H9 (cell line): ENCODE measurements around the gene SRPX2. TPM values are rescaled to one million over a fixed set of nuclear protein-coding genes. Genes with fewer than 3 reads are reported as not detected.

Experiments
- DNase-seq: peaks from one replicate; pipeline ENCODE4 v3.0.0-alpha.2; 2017
- H2AFZ ChIP-seq: one replicate; pipeline ENCODE4 v1.6.1; 2013; ENCODE audit warnings: mild to moderate bottlenecking, low read length, control low read depth, moderate library complexity
- H2AK5ac ChIP-seq: 2 replicates; pipeline ENCODE4 v1.6.1; 2013; ENCODE audit warnings: low read length, control low read depth, mixed read lengths; ENCODE audit not compliant: insufficient read length
- H2BK120ac ChIP-seq: one replicate; pipeline ENCODE4 v1.6.1; 2013; ENCODE audit warnings: low read depth, mild to moderate bottlenecking, low read length, control low read depth, inconsistent platforms; ENCODE audit not compliant: poor library complexity, severe bottlenecking
- H2BK12ac ChIP-seq: 2 replicates; pipeline ENCODE4 v1.6.1; 2013; ENCODE audit warnings: low read length, control low read depth, mixed read lengths, low read depth; ENCODE audit not compliant: insufficient read length
- H2BK15ac ChIP-seq: 2 replicates; pipeline ENCODE4 v1.6.1; 2013; ENCODE audit warnings: low read depth, low read length, control low read depth
- H2BK20ac ChIP-seq: one replicate; pipeline ENCODE4 v1.6.1; 2013; ENCODE audit warnings: low read depth, mild to moderate bottlenecking, low read length, control low read depth, inconsistent platforms; ENCODE audit not compliant: poor library complexity, severe bottlenecking
- H2BK5ac ChIP-seq: 2 replicates; pipeline ENCODE4 v1.6.1; 2013; ENCODE audit warnings: low read length, control low read depth, mixed read lengths; ENCODE audit not compliant: insufficient read length
- H3K14ac ChIP-seq: 2 replicates; pipeline ENCODE4 v1.6.1; 2013; ENCODE audit warnings: low read length, control low read depth; ENCODE audit not compliant: insufficient read depth
- H3K18ac ChIP-seq: 2 replicates; pipeline ENCODE4 v1.6.1; 2013; ENCODE audit warnings: low read depth, mild to moderate bottlenecking, mixed read lengths, low read length, control low read depth; ENCODE audit not compliant: insufficient read length
- H3K23ac ChIP-seq: 2 replicates; pipeline ENCODE4 v1.6.1; 2013; ENCODE audit warnings: low read length, control low read depth, mixed read lengths, low read depth; ENCODE audit not compliant: insufficient read length
- H3K23me2 ChIP-seq: 2 replicates; pipeline ENCODE4 v1.6.1; 2013; ENCODE audit warnings: low read depth, mild to moderate bottlenecking, mixed read lengths, low read length, control low read depth; ENCODE audit not compliant: insufficient read length, poor library complexity, severe bottlenecking
- H3K27ac ChIP-seq: 2 replicates; pipeline ENCODE4 v1.5.1; 2013; ENCODE audit warnings: low read length, control low read depth, mixed read lengths, low read depth; ENCODE audit not compliant: insufficient read length
- H3K27me3 ChIP-seq: 2 replicates; pipeline ENCODE4 v1.6.1; 2013; ENCODE audit warnings: low read length, control low read depth, inconsistent platforms; ENCODE audit not compliant: insufficient read depth
- H3K4ac ChIP-seq: 2 replicates; pipeline ENCODE4 v1.6.1; 2013; ENCODE audit warnings: low read depth, mild to moderate bottlenecking, control low read depth, inconsistent platforms, low read length, moderate library complexity
- H3K4me1 ChIP-seq: 2 replicates; pipeline ENCODE4 v1.6.1; 2013; ENCODE audit warnings: low read length, control low read depth, inconsistent platforms; ENCODE audit not compliant: insufficient read depth
- H3K4me2 ChIP-seq: 2 replicates; pipeline ENCODE4 v1.6.1; 2013; ENCODE audit warnings: low read length, control low read depth, mixed read lengths; ENCODE audit not compliant: insufficient read length, insufficient read depth
- H3K56ac ChIP-seq: 2 replicates; pipeline ENCODE4 v1.6.1; 2013; ENCODE audit warnings: low read depth, mild to moderate bottlenecking, mixed read lengths, low read length, control low read depth; ENCODE audit not compliant: insufficient read length
- H3K79me1 ChIP-seq: 2 replicates; pipeline ENCODE4 v1.6.1; 2013; ENCODE audit warnings: low read depth, mild to moderate bottlenecking, moderate library complexity, low read length, control low read depth, inconsistent platforms; ENCODE audit not compliant: insufficient read depth, poor library complexity, severe bottlenecking
- H3K79me2 ChIP-seq: 2 replicates; pipeline ENCODE4 v1.6.1; 2013; ENCODE audit warnings: low read length, control low read depth, inconsistent platforms; ENCODE audit not compliant: insufficient read depth
- H3K9ac ChIP-seq: 2 replicates; pipeline ENCODE4 v1.6.1; 2013; ENCODE audit warnings: low read length, control low read depth, mixed read lengths; ENCODE audit not compliant: insufficient read length; ENCODE audit errors: extremely low read depth
- H3K9me3 ChIP-seq: one replicate; pipeline ENCODE4 v1.6.1; 2013; ENCODE audit warnings: low read depth, low read length, inconsistent platforms; ENCODE audit not compliant: control insufficient read depth
- H3T11ph ChIP-seq: one replicate; pipeline ENCODE4 v1.6.1; 2013; ENCODE audit warnings: mild to moderate bottlenecking, low read length, control low read depth, inconsistent platforms
- H4K20me1 ChIP-seq: one replicate; pipeline ENCODE4 v1.6.1; 2013; ENCODE audit not compliant: control insufficient read depth, insufficient read length, insufficient read depth
- H4K5ac ChIP-seq: 2 replicates; pipeline ENCODE4 v1.6.1; 2013; ENCODE audit warnings: low read depth, mild to moderate bottlenecking, mixed read lengths, low read length, control low read depth; ENCODE audit not compliant: insufficient read length
- H4K8ac ChIP-seq: replicated peaks from 2 replicates; pipeline ENCODE4 v1.6.1; 2013; ENCODE audit warnings: low read length, control low read depth, mixed read lengths, low read depth; ENCODE audit not compliant: insufficient read length
- H4K91ac ChIP-seq: 2 replicates; pipeline ENCODE4 v1.6.1; 2013; ENCODE audit warnings: low read depth, mild to moderate bottlenecking, moderate library complexity, mixed read lengths, low read length, control low read depth; ENCODE audit not compliant: insufficient read length
- H3K27ac Mint-ChIP-seq, 3 experiments: 2 replicates in 2 of 3; 3 replicates in 1 of 3; pipeline ENCODE4 v1.8.0; 2020 to 2021; ENCODE audit warnings: mixed read lengths in 3 of 3, mild to moderate bottlenecking in 1 of 3, moderate library complexity in 1 of 3
- H3K27me3 Mint-ChIP-seq: 2 replicates; pipeline ENCODE4 v1.8.0; 2021; ENCODE audit warnings: low read depth, mild to moderate bottlenecking, moderate library complexity, mixed read lengths
- H3K36me3 Mint-ChIP-seq, 3 experiments: 2 replicates in 2 of 3; 3 replicates in 1 of 3; pipeline ENCODE4 v1.8.0; 2020 to 2021; ENCODE audit warnings: low read depth in 3 of 3, mixed read lengths in 3 of 3; ENCODE audit not compliant: insufficient read depth in 1 of 3
- H3K4me1 Mint-ChIP-seq, 2 experiments: 2 replicates each; pipeline ENCODE4 v1.8.0; 2020; ENCODE audit warnings: mixed read lengths in 2 of 2
- H3K4me3 Mint-ChIP-seq, 2 experiments: 2 replicates in 1 of 2; 3 replicates in 1 of 2; pipeline ENCODE4 v1.8.0; 2020 to 2021; ENCODE audit warnings: mild to moderate bottlenecking in 2 of 2, mixed read lengths in 2 of 2, moderate library complexity in 1 of 2
- H3K9me3 Mint-ChIP-seq, 2 experiments: 2 replicates in 1 of 2; 3 replicates in 1 of 2; pipeline ENCODE4 v1.8.0; 2020; ENCODE audit warnings: mild to moderate bottlenecking in 2 of 2, mixed read lengths in 2 of 2, moderate library complexity in 1 of 2
- WGBS: extraction: QIAGEN DNeasy Blood & Tissue Kit; methylation state at CpG from one replicate; pipeline ENCODE4 v1.1.7; 2013; ENCODE audit warnings: missing lambda C conversion rate, low lambda C conversion rate, mixed read lengths; ENCODE audit not compliant: insufficient read length; ENCODE audit errors: extremely low coverage; 5-methylcytosine and 5-hydroxymethylcytosine counted together
- total RNA-seq: library from RNA; stranded (reverse); gene quantifications from 2 replicates; pipeline ENCODE4 v1.2.1, GENCODE V29; 2021
- TF ChIP-seq, protein P1 (sequence below): fragments of 200-600 bp; sonication (generic); conservative IDR thresholded peaks from 3 replicates; pipeline ENCODE4 v1.8.0; 2021; ENCODE audit warnings: antibody characterized with exemption, mild to moderate bottlenecking

Gene SRPX2
- total RNA-seq, 1 experiment from 2014 or later: not detected

DNA sequence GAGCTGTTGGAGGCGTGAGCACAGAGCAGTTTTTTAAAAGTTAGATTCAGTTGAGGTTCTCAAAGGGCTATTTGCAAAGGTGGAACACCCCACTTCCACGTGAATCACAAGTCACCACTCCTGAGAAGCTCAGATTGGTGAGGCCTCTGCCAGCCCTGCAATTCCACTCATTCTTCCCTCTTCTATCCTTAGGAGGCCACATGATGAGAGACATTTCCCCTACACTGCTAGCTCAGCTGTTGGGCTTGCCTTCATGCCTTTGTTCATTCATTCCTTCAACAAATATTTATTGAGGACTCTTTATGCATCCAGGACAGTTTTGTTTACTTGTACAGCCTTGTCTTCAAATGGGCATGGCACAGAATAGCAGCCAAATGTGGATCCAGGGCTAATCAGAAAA is 3.7 kb downstream of the SRPX2 start:
- Histone ChIP-seq H4K20me1 (no peaks in the 10 kb centered on the region), H3K79me1 (no peaks in the 10 kb centered on the region), H3K27me3 (no peaks in the 10 kb centered on the region), H3T11ph (no peak overlapping the region), H3K9me3 (peaks cover 4% of the 10 kb centered on the region), H2AFZ (no peak overlapping the region), H3K27ac (no peak overlapping the region), H3K4me2 (no peak overlapping the region), H3K56ac (no peak overlapping the region), H2BK12ac (no peak overlapping the region), H2BK5ac (no peak overlapping the region), H3K4ac (no peak overlapping the region), H4K91ac (no peak overlapping the region), H3K18ac (no peak overlapping the region), H3K14ac (no peak overlapping the region), H3K23ac (no peak overlapping the region), H4K5ac (no peak overlapping the region), H2BK120ac (no peak overlapping the region), H3K79me2 (no peaks in the 10 kb centered on the region), H3K23me2 (no peaks in the 10 kb centered on the region), H2BK20ac (no peak overlapping the region), H2BK15ac (no peak overlapping the region), H3K9ac (no peak overlapping the region), H3K4me1 (peaks cover 3% of the 10 kb centered on the region; the same call in 1 of the 2 replicates), H2AK5ac (no peak overlapping the region), H4K8ac (no peak overlapping the region)
- Mint-ChIP-seq H3K27ac (no peak overlapping the region; a peak in 1 of 7 replicates), H3K4me1 (peaks cover 15 to 21% of the 10 kb centered on the region in 2 experiments), H3K27me3 (peaks cover 11% of the 10 kb centered on the region), H3K36me3 (no peaks in the 10 kb centered on the region; a peak in 3 of 7 replicates), H3K4me3 (no peak overlapping the region), H3K9me3 (peaks cover 0 to 66% of the 10 kb centered on the region in 2 experiments; a peak in 4 of 5 replicates)
- TF ChIP-seq, protein P1, sequence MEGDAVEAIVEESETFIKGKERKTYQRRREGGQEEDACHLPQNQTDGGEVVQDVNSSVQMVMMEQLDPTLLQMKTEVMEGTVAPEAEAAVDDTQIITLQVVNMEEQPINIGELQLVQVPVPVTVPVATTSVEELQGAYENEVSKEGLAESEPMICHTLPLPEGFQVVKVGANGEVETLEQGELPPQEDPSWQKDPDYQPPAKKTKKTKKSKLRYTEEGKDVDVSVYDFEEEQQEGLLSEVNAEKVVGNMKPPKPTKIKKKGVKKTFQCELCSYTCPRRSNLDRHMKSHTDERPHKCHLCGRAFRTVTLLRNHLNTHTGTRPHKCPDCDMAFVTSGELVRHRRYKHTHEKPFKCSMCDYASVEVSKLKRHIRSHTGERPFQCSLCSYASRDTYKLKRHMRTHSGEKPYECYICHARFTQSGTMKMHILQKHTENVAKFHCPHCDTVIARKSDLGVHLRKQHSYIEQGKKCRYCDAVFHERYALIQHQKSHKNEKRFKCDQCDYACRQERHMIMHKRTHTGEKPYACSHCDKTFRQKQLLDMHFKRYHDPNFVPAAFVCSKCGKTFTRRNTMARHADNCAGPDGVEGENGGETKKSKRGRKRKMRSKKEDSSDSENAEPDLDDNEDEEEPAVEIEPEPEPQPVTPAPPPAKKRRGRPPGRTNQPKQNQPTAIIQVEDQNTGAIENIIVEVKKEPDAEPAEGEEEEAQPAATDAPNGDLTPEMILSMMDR: no peak
- no CpG with 5 or more reads among the region's 2 CpGs for WGBS
- no peak for DNase-seq
